ENCODE results near the gene ADH1B.

GRCh38 chr4:99276417-99276816, 44.8 kb downstream of the ADH1B start:
- TF ChIP-seq CTCF (IDR thresholded peaks at IDR 0.05) (no peak), POLR2A (IDR thresholded peaks at IDR 0.05) (no peak)
